Hematopoietic multipotent progenitor cell treated with erythropoietin and hydrocortisone succinate and interleukin-3 and kit ligand, for 8 days (in vitro differentiated cells): Measurements from ENCODE around the gene GPAT2.
"Not testable (repeated sequence)": the region's sequence is repeated elsewhere in the genome, so short reads cannot be mapped to it uniquely, and the experiment has no call there.

ENCODE experiments used
- DNase-seq: peaks from one replicate; pipeline ENCODE4 v3.0.0-alpha.2; 2015

Gene GPAT2, protein sequence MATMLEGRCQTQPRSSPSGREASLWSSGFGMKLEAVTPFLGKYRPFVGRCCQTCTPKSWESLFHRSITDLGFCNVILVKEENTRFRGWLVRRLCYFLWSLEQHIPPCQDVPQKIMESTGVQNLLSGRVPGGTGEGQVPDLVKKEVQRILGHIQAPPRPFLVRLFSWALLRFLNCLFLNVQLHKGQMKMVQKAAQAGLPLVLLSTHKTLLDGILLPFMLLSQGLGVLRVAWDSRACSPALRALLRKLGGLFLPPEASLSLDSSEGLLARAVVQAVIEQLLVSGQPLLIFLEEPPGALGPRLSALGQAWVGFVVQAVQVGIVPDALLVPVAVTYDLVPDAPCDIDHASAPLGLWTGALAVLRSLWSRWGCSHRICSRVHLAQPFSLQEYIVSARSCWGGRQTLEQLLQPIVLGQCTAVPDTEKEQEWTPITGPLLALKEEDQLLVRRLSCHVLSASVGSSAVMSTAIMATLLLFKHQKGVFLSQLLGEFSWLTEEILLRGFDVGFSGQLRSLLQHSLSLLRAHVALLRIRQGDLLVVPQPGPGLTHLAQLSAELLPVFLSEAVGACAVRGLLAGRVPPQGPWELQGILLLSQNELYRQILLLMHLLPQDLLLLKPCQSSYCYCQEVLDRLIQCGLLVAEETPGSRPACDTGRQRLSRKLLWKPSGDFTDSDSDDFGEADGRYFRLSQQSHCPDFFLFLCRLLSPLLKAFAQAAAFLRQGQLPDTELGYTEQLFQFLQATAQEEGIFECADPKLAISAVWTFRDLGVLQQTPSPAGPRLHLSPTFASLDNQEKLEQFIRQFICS

DNA sequence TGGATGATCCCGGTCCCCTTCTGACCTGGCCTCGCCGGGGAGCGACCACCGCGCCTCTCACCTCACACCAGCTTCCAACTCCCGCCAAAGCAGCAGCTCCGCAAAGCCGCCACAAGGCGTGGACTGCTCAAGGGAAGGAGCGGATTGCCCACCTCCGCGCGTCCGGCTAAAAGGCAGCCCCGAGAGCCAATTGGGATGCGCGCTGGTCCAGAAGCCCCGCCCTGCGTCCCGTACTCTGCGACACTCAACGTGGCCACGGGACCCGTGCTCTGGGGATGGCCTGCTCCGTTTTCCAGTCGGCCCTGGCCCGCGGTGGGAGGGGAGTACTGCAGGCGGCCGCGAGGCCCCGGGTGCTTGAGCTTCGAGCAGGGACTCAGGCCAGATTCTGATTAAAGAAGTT lies at the start of gene GPAT2:
Gene GPAT2 (minus strand): TSS at position 125 of the 400 bp plus-strand sequence. CDS start 2,557 bp downstream, outside the sequence.
- not testable (repeated sequence) for DNase-seq

DNA sequence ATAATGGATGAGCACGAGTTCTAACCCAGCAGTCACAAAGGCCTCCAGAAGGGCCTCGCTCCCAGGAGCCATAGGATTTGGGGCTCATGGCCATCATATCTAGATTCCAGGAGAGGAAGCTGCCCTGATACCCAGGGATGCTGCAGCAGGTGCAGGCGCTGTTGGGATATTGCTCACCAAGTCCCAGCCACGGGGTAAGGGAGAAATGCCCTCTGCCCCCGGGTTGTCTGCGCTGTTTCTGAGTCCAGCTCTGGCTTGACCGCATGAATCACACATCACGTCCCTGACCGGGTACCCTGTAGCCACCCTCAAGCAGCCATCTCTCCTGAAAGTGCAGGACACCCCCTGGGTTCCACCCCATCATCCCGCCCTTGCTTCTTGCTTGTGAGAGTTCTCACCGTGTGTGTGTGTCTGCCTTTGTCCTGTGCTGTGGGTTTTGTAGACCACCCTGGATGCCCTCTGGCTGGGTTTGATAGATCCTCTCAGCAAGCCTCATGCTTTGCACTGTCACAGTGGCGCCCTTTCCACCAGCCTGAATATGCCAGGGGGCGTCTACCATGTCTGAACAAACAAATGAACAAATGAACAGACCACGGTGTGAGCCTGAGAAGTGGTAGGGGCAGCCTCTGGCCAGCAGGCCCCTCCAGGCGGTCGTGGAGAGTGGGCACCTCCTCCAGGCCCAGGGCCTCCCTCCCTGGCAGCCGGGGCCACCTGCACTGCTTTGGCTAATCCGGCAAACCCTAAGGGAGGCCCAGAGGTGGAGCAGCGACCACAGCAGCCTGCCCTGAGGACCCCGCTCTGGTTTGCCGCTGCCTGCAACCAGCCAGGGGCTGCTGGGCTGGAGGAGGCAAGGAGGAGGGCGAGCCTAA lies 49.5 kb upstream of the GPAT2 start:
- no peak for DNase-seq

DNA sequence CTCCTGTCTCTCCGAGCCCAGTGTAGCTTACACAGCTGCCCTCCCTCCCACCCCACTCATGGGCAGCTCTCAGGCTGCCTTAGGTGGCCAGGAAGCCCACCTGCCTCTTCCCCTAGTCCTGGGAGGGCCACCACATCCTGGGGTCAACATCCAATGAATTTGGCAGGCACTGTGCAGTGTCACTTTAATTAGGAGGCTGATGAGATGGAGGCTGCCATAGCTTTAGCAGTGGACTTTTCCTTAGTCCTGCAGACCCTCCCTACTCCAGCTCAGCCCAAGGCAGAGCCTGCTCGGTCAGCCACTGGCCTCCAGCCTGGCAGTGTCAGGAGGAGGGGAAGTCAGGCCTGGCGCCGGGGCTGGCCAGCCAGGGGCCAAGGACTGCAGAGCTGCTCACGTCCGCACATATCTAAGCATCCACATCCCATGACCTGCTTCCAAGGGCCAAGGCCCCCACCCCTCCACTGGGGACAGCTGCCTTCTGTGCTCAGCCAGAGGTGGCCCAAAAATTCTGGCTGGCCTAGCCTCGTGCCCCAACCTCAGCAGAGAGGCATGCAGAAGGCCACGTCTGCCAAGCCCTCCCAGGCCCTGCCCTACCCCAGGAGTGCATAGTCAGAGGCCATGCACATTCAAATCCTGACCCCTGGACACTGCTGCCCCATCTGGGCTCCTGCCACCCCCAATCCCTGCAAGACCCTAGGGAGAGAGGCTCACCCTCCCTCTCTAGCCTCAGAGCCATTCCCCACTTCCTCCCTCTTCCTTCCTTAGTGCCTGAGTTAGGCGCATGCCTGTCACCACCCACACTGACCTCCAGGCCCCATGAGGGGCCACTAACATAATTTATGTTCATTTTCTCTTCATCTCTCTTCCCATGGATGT lies 48.6 kb upstream of the GPAT2 start:
- DNase-seq: no peak

DNA sequence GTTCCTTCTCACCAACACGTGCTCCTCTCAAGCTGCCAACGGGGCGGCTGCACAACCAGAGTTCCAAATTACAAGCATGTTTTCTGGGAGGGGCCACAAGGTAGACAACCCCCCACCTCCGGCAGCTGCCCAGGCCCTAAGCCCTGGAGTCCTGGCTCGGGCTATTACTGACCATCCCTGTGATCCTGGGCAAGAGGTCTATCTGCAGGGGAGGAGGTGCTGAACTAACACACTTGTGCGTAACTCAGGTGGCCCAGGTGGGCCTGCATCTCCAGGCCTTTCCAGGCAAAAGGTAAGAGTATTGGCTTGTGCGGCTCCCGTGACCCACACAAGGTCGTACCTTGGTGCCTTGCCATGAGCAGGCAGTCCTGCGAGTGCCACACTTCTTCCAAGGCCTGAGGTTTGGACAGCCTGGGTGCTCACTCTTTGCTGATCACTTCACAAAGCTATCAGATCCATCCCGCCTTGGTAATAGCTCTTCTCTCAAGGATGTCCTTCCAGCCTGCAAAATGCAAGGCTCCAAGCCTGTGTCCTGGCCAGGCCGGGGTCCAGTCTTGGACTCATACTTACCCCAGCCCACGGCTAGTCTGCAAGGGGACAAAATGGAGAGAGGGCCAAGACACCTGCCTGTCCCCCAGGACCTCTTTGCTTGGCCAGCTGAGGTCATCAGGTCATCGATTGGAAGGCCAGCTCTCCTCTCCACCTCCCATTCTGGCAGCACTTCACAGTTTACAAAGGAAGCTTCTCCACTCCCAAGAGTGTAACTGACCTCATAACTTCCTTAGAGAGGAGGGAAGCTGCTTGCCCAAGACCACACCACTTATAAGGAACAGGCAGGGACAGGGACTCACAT lies 47.7 kb upstream of the GPAT2 start:
- DNase-seq: no peak

DNA sequence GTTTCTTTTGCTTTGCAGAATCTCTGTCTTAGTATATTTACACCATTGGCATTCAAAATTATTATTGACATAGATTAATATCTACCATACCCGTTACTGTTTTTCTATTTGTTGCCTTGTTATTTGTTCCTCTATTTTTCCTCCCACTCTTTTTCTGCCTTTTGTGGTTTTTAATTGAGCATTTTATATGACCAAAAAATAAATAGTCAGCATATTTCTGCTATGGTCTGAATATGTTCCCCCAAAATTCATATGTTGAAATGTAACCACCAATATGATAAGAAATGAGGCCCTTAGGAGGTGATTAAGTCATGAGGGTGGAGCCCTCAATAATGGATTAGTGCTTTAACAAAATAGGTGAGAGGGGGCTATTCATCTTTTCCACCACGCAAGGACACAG lies 46.3 kb upstream of the GPAT2 start:
- no peak for DNase-seq

DNA sequence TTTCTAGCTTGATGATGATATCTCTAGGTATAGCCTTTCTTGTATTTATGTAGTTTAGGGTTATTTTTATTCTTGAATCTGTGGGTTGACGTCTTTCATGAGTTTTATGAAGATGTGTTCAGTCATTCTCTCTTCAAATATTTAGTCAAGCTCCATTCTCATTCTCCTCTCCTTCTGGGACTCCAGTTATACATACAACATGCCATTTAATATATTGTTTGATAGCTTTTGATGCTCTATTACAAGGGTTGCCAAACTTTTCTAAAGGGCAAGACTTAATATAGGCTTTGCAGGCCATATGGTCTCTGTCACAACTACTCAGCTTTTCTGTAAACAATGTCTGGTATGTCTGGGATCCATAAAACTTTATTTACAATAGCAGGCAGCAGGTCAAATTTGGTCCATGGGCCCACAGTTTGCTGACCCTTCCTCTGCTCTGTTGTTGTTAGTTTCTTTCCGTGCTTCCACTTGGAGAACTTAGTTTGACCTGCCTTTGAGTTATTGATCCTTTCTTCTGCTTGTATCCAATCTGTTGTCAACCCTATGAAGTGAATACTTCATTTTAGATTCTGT lies 40.6 kb upstream of the GPAT2 start:
- DNase-seq: no peak

DNA sequence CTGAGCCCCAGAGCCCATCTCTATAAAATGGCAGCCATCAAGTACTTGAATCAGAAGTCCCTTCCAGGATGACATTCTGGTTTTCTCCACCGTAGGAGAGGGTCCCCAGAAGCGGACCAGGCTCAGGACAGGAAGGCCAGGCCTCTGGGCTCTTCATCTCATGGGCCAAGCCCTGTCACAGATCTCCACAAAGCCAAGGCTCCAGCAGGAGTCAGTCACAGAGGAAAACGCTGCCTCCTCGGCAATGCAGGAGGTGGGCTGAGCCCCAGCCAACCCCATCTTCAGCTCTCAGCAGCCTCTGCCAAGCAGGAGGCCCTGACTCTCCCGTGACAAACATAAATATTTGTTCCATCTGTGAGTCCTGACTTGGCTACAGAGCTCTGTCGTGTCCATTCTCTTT lies 39.4 kb upstream of the GPAT2 start:
- no peak for DNase-seq

DNA sequence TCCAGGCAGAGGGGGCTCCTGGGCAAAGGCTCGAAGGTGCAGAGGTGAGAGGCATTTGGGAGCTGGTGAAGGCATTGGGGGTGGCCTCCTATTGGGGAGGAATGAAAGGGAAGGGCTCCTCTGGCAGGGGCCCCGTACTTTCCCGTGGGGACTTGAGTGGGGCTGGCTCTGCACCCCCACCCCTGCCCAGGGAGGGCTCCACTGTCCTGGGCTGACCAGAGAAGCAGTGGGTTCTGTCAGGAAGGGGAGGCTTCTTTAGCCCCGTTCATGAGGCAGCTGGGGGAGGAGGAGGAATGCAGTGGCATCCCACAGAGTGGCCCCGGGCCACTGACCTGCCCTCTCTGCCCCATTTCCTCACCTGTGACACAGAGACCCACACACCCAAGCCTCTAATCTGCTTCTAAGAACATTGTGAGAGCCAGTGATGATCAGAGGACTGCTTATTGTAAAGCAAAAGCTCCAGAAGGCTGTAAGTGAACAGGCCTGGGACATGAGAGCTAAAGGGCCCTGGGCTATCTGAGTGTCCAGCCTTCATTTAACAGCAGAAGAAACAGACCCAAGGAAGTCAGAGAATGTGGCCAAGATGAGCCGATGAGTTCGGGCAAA lies 38.6 kb upstream of the GPAT2 start:
- no peak for DNase-seq

DNA sequence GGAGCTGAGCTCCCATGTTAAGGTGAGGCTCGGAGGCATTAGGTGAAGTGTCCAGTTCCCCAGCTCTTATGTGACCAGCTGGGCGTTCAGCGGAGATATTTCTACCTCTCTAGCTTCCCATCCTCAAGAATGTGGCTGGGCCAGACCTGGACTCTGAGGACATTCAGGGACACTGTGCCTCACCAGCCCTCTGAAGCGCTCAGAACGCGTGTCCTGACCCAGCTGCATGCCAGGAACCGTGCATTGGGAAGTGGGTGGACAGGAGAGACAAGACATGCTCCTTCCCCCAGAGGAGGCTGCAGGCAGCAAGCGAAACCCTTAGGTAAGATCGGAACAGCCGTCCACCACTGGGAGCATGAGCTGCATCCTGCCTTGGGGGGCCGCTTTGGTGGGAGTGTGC lies 38.0 kb upstream of the GPAT2 start:
- no peak for DNase-seq

DNA sequence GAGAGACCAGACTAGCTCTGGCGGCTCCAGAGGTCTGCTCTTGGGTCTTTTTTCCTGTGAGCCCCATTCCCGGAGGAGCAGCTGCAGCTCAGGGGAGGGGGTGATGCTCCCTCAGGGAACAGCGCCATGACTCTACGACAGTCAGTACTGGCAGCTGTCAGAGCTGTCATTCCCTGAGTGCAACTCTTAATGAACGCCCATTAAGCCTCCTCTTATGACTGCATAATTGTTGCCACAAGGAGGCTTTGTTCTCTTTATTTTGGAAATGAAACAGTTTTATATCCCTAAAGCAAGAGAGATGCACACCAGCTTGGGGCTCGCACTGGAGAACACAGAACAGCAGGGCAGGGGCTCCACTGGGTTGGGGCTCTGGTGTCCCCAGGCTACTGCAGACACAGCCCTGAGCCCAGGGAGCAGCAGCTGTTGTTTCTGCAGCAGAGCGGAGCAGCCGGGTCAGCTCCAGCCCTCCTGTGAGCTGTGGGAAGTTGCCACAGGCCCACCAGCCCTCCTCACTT lies 37.3 kb upstream of the GPAT2 start:
- not testable (repeated sequence) for DNase-seq

DNA sequence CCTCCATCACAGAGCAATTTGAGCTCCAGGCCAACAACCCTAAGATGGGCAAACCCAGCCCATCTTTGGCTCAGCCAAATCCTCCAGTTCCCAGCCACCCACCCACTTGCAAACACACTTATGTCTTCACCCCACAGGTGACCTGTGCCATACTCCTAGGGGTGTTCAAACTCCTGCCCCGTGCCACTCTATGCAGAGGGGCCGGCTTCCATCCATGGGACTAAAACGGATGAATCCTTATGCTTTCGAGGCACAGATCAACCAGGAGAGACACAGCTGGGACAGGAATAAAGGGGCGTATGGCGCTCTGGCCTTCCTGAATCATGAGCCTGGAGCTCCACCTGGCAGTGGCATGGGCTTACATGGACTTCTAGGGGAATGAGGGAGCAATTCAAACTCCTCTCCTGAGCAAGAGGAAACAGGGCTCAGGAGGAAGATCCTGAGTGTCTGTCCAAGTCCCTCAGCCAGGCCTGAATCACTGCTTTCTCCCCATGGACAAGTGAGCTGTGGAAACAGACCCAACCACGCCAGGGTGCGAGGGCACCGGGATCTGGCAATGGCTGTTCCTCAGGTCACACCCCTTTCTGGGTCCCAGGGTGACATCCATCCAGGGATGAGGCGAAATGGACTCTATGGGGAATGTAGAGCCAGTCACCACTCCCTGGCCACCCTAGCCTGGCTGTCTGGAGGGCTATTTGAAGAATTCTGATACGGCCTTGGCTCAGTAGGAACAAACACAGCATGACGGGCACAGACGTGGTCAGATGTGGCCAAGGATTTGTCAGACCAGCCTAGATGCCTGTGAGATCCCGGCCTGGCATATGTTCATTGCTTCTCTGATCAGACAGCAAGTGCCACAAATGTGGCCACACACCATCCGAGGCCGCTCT lies 36.6 kb upstream of the GPAT2 start:
- DNase-seq: not testable (repeated sequence)

DNA sequence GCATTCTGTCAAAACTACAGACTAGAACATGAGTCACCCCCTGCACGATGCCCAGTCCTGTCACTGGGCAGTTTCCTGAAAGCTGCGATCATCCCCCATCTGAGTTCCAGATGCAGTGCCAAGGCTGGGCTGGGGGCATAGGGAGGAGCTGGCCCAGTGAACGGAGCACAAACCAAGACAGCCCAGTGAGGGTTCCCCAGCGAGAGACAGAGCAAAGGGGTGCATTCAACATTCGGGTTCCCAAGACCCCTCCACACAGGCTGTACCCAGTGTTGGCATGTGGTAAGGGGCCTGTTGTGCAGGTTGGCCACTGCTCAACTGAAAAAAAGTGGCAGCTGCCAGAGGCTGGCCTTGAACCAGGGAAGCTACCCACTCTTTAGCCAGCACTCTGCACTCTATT lies 35.6 kb upstream of the GPAT2 start:
- DNase-seq: not testable (repeated sequence)

DNA sequence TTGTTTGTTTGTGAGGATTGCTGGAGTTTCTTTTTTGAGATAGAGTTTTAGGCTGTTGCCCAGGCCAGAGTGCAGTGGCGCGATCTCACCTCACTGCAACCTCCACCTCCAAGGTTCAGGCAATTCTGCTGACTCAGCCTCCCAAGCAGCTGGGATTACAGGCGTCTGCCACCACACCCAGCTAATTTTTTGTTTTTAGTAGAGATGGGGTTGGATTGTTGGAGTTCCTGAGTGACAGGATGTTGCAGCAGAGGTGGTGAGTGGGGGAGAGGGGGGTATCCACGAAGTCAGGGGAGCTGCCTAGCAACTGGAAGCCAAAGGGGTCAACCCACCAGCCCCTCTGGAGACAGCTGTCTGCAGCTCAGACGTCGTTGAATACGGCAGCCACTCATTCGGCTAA lies 35.2 kb upstream of the GPAT2 start:
- not testable (repeated sequence) for DNase-seq

DNA sequence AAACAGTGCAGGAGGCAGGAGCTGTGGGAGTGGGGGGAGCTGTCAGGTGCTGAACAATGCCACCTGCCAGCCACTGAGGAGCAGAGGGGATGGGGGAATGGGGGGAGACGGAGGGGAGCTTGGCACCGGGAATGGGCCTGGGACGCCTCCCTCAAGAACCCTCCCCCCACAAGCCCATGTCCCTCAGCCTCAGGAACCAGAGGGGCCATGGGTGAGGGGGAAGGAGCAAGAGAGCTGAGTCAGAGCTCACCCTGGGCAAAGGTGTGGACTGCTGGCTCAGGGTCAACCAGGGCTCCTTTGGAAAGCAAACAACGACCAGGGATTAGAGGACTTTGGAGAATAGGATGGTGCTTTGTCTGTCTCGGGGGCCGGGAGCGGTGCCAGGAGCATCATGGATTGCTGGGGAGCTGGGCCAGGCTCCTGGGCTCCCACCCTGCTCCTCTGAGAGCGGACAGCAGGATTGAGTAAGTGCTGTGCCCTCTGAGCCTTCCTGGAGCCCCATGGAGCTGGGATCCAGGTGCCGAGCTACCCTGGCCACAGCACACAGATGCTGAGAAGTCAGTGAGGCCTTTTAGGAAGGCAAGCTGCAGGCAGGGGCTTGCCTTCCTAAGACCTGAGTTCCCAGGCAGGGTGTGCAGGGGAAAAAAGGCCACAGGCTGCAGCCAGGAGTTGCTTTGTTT lies 33.3 kb upstream of the GPAT2 start:
- DNase-seq: not testable (repeated sequence)

DNA sequence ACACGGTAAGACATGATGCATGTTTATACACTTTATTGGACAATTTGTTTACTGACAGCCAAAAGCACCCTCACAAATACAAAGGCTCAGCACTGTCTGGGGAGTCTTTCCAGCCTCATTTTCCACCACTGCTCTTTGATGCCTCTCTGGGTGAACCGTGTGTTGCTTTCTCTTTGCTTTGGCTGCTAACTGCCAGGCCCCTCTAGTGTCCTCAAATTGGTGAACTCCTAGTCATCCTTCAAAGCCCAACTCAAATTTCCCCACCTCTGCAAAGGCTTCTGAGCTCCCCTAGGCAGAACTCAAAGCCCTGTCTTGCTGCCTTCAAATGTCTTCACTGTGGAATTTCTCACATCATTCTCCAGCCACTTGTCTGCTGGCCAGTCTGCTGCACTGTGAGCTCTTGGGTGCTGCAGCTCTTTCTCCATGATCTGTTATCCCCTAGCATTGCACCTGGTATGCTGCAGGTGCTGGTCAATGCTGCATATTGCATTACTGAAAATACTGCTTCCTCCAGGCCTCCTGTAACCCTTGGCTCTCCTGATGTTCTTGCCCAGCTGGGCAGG lies 32.5 kb upstream of the GPAT2 start:
- DNase-seq: not testable (repeated sequence)

DNA sequence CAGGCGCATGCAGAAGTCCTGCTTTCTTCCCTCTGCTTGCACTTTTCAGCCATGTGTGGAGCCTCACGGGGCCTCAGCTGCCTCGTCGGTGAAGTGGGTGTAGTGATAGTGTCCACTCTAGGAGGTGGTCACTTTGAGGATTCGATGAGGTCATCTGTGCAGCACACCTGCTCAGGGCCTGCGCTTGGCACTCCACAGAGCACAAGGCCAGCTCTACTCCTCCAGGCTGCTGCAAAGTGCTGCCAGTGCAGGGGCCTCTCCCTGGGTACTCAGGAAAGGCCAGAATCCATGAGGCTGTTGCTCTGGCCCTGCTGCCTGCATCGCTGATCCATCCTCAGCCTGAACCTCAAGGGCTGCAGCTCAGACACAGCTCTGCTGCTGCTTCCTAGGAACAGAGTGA lies 31.8 kb upstream of the GPAT2 start:
- not testable (repeated sequence) for DNase-seq

DNA sequence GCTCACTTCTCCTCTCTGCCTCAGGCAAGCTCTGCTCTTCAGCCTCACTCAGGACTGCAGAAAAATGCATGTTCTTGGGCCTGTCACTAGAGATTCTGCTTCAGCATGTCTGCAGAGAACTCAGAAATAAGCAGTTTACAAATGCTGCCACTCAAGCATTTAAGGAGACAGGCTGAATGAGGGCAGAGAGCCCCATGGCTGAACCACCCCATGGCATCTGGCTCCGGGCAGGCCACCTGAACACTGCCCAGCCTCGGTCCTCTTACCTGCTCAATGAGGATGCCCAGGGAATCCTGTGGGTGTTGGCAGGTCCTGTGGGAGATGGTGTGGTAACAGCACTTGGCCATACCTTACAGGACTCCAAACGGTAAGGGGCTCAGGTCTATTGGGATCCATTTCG lies 31.2 kb upstream of the GPAT2 start:
- not testable (repeated sequence) for DNase-seq

DNA sequence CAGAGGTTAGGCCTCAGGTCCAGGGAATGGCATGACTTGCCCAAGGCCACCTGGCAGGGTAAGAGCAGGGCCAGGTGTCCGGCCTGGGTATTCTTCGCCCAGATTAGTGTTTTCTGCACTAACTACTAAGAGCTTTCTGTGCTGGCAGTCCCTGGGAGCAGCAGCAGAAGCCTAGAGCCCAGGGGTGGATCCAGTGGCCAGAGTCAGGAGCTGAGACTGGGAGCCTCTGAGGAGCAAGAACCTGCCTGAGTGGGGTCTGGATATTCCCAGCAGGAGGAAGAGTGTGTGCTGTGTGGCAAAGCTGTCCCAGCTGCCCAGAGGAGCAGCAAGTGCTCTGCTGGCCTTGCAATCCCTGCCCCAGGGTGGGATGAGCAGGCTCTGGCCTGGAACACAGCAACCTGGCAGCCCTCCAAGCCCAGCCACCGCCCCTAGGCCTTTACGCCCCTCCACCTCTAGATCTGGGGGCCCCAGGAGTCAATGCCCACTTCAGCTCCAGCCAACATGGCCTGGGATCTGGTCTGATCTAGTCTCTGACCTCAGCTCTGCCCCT lies 30.7 kb upstream of the GPAT2 start:
- DNase-seq: no peak
